D721Med (cell line): ENCODE measurements around the gene CFAP221.

Experiments used
- DNase-seq: peaks from one replicate; pipeline ENCODE4 v3.0.0; 2011; ENCODE audit warnings: low spot score; ENCODE audit not compliant: insufficient read length
- FAIRE-seq: peaks from 2 replicates; lab custom pipeline; 2011; peaks lifted over from hg19 to GRCh38; lab: Jason Lieb, UNC
- CTCF ChIP-seq: IDR thresholded peaks from 2 replicates; pipeline ENCODE4 v1.5.1; 2012; ENCODE audit warnings: mild to moderate bottlenecking, control low read depth; ENCODE audit not compliant: insufficient read depth; ENCODE audit errors: missing control alignments

CFAP221 gene

GRCh38 chr2:119548516-119549120 lies 4.4 kb downstream of the CFAP221 start:
- DNase-seq (no peak), FAIRE-seq (no peak)
- TF ChIP-seq CTCF: no peak

GRCh38 chr2:119549241-119549640 lies 5.0 kb downstream of the CFAP221 start:
- TF ChIP-seq CTCF: no peak
- FAIRE-seq (no peak), DNase-seq (no peak)

GRCh38 chr2:119550346-119550745 lies 6.1 kb downstream of the CFAP221 start:
- TF ChIP-seq CTCF: no peak
- FAIRE-seq: no peak
- DNase-seq: no peak

- FAIRE-seq: no peak
Observed at GRCh38 chr2:119550856-119551255, 6.6 kb downstream of the CFAP221 start.

GRCh38 chr2:119552902-119553301 lies 8.7 kb downstream of the CFAP221 start:
- FAIRE-seq: no peak
- no peak for TF ChIP-seq CTCF
- no peak for DNase-seq

More at GRCh38 chr2:119550856-119551255, 6.6 kb downstream of the CFAP221 start:
- no peak for TF ChIP-seq CTCF
- DNase-seq: no peak

- DNase-seq (no peak), FAIRE-seq (no peak)
- TF ChIP-seq CTCF: no peak
Observed at GRCh38 chr2:119553687-119554344, 9.6 kb downstream of the CFAP221 start.

GRCh38 chr2:119565481-119565880 lies 21.2 kb downstream of the CFAP221 start:
- no peak for DNase-seq
- no peak for TF ChIP-seq CTCF
- no peak for FAIRE-seq
